ENCODE data around the gene LAX1. TPM values are rescaled to one million over a fixed set of nuclear protein-coding genes. Genes with fewer than 3 reads are reported as not detected.

Gene LAX1
- total and polyA plus RNA-seq, 10 of the 15 experiments (the other 5 are each of a cell fraction or from before 2014, with no cell fraction given), result 2.1 to 15.0 (median 9.0) TPM

- intact Hi-C loops (cut with micrococcal nuclease; ENCODE audit: unreplicated experiment), result no loop called here
- H3K4me3 ChIP-seq, result no peak overlapping the region
- SMC1A ChIA-PET (ENCODE audit: uncharacterized antibody, unreplicated experiment), result no interaction called here
Measured at GRCh38 chr1:203768256-203768655, 3.3 kb downstream of the LAX1 start.

GRCh38 chr1:203769505-203770343 is 4.7 kb downstream of the LAX1 start:
- SMC1A ChIA-PET (ENCODE audit: uncharacterized antibody, unreplicated experiment), result no interaction called here
- in situ Hi-C loops (cut with MboI), result no loop called here
- H3K79me2 ChIP-seq (ENCODE audit: control insufficient read depth, insufficient read depth, low read length), result peaks cover 15% of the 10 kb centered on the region
- POLR2A ChIA-PET, result no interaction called here
- WGBS (ENCODE audit: insufficient coverage, insufficient replicate concordance, low lambda C conversion rate, missing lambda C conversion rate), result 78% methylated on average over 14 of the region's 15 CpGs
- H3K36me3 ChIP-seq (ENCODE audit: control insufficient read depth in 2 of 2, insufficient read depth in 2 of 2, low read length in 1 of 2), result 0 out of 4 replicates have a peak, but pooled peaks cover 0 to 8% of the 10 kb centered on the region in 2 experiments
- no peak overlapping the region for H2AFZ ChIP-seq (ENCODE audit: control insufficient read depth, low read depth, low read length)
- RAD21 ChIA-PET (ENCODE audit: unreplicated experiment), result no interaction called here
- DNase-seq (ENCODE audit: low read depth, low spot score) (no peak), FAIRE-seq (no peak), ATAC-seq (no peak)
- no peak overlapping the region for H3K9ac ChIP-seq (ENCODE audit: control insufficient read depth, insufficient read depth, low read length)
- H3K4me1 ChIP-seq (ENCODE audit: control insufficient read depth, insufficient read depth, low read length), result peaks cover 4% of the 10 kb centered on the region
- H3K4me3 ChIP-seq, result no peak overlapping the region
- no peaks in the 10 kb centered on the region for H3K9me3 ChIP-seq (replicated peaks; ENCODE audit: control insufficient read depth, insufficient read depth, low read length)
- no peaks in the 10 kb centered on the region for H4K20me1 ChIP-seq (ENCODE audit: control insufficient read depth, insufficient read depth)
- no TSS peak for BruUV-seq (replicated peaks)
- CTCF ChIA-PET, result interaction anchor here (0.8 to 1.0 kb wide), 2 partner anchors 95 to 164 kb away, joined by 3 read pairs; no protein-coding TSS in a partner anchor
- intact Hi-C loops (cut with micrococcal nuclease; ENCODE audit: unreplicated experiment), result no loop called here
- H3K27me3 ChIP-seq (replicated peaks in 1 of 2; ENCODE audit: control insufficient read depth in 2 of 2, insufficient read depth in 2 of 2, low read length in 1 of 2), result no peaks in the 10 kb centered on the region
- H3K27ac ChIP-seq (ENCODE audit: control insufficient read depth, insufficient read depth), result no peak overlapping the region
- H3K4me2 ChIP-seq (ENCODE audit: control insufficient read depth, insufficient read depth), result no peak overlapping the region
- TF ChIP-seq SMC3 (IDR thresholded peaks at IDR 0.05; ENCODE audit: borderline replicate concordance, low read length), result no peak
- TF ChIP-seq MYB (IDR thresholded peaks at IDR 0.05; ENCODE audit: borderline replicate concordance, low read depth, low read length), result no peak
- TF ChIP-seq CHD2 (IDR thresholded peaks at IDR 0.05; ENCODE audit: borderline replicate concordance, low read depth, low read length), result no peak
- TF ChIP-seq REST (IDR thresholded peaks at IDR 0.05; ENCODE audit: low read depth, low read length), result no peak
- TF ChIP-seq HDGF (IDR thresholded peaks at IDR 0.05), result no peak
- TF ChIP-seq, protein P1, sequence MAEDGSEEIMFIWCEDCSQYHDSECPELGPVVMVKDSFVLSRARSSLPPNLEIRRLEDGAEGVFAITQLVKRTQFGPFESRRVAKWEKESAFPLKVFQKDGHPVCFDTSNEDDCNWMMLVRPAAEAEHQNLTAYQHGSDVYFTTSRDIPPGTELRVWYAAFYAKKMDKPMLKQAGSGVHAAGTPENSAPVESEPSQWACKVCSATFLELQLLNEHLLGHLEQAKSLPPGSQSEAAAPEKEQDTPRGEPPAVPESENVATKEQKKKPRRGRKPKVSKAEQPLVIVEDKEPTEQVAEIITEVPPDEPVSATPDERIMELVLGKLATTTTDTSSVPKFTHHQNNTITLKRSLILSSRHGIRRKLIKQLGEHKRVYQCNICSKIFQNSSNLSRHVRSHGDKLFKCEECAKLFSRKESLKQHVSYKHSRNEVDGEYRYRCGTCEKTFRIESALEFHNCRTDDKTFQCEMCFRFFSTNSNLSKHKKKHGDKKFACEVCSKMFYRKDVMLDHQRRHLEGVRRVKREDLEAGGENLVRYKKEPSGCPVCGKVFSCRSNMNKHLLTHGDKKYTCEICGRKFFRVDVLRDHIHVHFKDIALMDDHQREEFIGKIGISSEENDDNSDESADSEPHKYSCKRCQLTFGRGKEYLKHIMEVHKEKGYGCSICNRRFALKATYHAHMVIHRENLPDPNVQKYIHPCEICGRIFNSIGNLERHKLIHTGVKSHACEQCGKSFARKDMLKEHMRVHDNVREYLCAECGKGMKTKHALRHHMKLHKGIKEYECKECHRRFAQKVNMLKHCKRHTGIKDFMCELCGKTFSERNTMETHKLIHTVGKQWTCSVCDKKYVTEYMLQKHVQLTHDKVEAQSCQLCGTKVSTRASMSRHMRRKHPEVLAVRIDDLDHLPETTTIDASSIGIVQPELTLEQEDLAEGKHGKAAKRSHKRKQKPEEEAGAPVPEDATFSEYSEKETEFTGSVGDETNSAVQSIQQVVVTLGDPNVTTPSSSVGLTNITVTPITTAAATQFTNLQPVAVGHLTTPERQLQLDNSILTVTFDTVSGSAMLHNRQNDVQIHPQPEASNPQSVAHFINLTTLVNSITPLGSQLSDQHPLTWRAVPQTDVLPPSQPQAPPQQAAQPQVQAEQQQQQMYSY (CRISPR knock-in tag; IDR thresholded peaks at IDR 0.05), result no peak
- TF ChIP-seq FOS (IDR thresholded peaks at IDR 0.05; ENCODE audit: borderline replicate concordance, extremely low read depth, insufficient read length), result no peak

More at GRCh38 chr1:203768256-203768655, 3.3 kb downstream of the LAX1 start:
- Histone ChIP-seq H3K4me1 (ENCODE audit: control insufficient read depth, insufficient read depth, low read length) (peaks cover 14% of the 10 kb centered on the region), H3K36me3 (ENCODE audit: control insufficient read depth in 2 of 2, insufficient read depth in 2 of 2, low read length in 1 of 2) (0 out of 4 replicates have a peak, but pooled peaks cover 0 to 6% of the 10 kb centered on the region in 2 experiments), H2AFZ (ENCODE audit: control insufficient read depth, low read depth, low read length) (no peak overlapping the region), H3K79me2 (ENCODE audit: control insufficient read depth, insufficient read depth, low read length) (peaks cover 15% of the 10 kb centered on the region), H4K20me1 (ENCODE audit: control insufficient read depth, insufficient read depth) (no peaks in the 10 kb centered on the region), H3K27ac (ENCODE audit: control insufficient read depth, insufficient read depth) (no peak overlapping the region), H3K9ac (ENCODE audit: control insufficient read depth, insufficient read depth, low read length) (no peak overlapping the region), H3K4me2 (ENCODE audit: control insufficient read depth, insufficient read depth) (peak overlapping the region; percentile 19; the same call in 1 of the 2 replicates), H3K27me3 (replicated peaks in 1 of 2; ENCODE audit: control insufficient read depth in 2 of 2, insufficient read depth in 2 of 2, low read length in 1 of 2) (no peaks in the 10 kb centered on the region), H3K9me3 (replicated peaks; ENCODE audit: control insufficient read depth, insufficient read depth, low read length) (no peaks in the 10 kb centered on the region)
- POLR2A ChIA-PET, result no interaction called here
- CTCF ChIA-PET, result interaction anchor here (0.7 kb wide), 1 partner anchor 36 kb away, joined by 3 read pairs; no protein-coding TSS in a partner anchor
- RAD21 ChIA-PET (ENCODE audit: unreplicated experiment), result no interaction called here
- BruUV-seq (replicated peaks), result no TSS peak
- in situ Hi-C loops (cut with MboI), result no loop called here
- 89% methylated on average over 6 of the region's 6 CpGs for WGBS (ENCODE audit: insufficient coverage, insufficient replicate concordance, low lambda C conversion rate, missing lambda C conversion rate)
- TF ChIP-seq ZNF217 (IDR thresholded peaks at IDR 0.05) (no peak), RAD51 (IDR thresholded peaks at IDR 0.05) (no peak), TCF12 (IDR thresholded peaks at IDR 0.05; ENCODE audit: low read depth, low read length) (no peak)
- no peak for FAIRE-seq
- no peak for DNase-seq (ENCODE audit: low read depth, low spot score)
- ATAC-seq, result no peak

Data from GM12878 (cell line).